ENCODE data around the gene CCDC187. TPM values are rescaled to one million over a fixed set of nuclear protein-coding genes. Genes with fewer than 3 reads are reported as not detected.

CCDC187 gene
- total RNA-seq, 1 experiment from 2014 or later = 0.11 TPM

DNA sequence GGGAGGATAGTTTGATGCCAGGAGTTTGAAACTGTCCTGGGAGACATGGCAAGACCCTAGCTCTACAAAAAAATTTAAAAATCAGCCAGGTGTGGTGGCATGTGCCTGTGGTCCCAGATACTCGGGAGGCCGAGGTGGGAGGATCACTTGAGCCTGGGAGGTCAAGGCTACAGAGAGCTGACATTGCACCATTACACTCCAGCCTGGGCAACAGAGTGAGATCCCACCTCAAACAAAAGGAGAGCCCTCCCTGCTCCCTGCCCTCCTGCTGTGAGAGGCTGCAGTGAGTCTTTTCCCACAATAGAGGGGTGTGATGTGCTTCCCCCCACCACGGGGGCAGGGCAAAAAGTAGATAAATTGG is 10.1 kb upstream of the CCDC187 start:
- no peaks in the 10 kb centered on the region for H3K4me1 Mint-ChIP-seq (ENCODE audit: low read depth, unreplicated experiment)
- CTCF ChIA-PET = no interaction called here
- POLR2A ChIA-PET = no interaction called here
- H3K36me3 Mint-ChIP-seq (ENCODE audit: insufficient read depth, unreplicated experiment) = peaks cover 7% of the 10 kb centered on the region
- no peaks in the 10 kb centered on the region for H3K27me3 ChIP-seq (replicated peaks; ENCODE audit: control insufficient read depth, insufficient read depth, low read length)
- DNase-seq = no peak
- no peak overlapping the region for H3K4me3 Mint-ChIP-seq (ENCODE audit: unreplicated experiment)
- H3K27me3 Mint-ChIP-seq (ENCODE audit: insufficient read depth, unreplicated experiment) = no peaks in the 10 kb centered on the region
- no peak overlapping the region for H3K4me3 ChIP-seq (ENCODE audit: low read depth, low read length)
- peaks cover 24% of the 10 kb centered on the region for H3K9me3 Mint-ChIP-seq (ENCODE audit: unreplicated experiment)
- no peak overlapping the region for H3K27ac Mint-ChIP-seq (ENCODE audit: unreplicated experiment)
- H3K9me3 ChIP-seq = peaks cover 16% of the 10 kb centered on the region
- H3K4me1 ChIP-seq = no peaks in the 10 kb centered on the region
- intact Hi-C loops (cut with micrococcal nuclease; ENCODE audit: unreplicated experiment) = no loop called here
- TF ChIP-seq, protein P1, sequence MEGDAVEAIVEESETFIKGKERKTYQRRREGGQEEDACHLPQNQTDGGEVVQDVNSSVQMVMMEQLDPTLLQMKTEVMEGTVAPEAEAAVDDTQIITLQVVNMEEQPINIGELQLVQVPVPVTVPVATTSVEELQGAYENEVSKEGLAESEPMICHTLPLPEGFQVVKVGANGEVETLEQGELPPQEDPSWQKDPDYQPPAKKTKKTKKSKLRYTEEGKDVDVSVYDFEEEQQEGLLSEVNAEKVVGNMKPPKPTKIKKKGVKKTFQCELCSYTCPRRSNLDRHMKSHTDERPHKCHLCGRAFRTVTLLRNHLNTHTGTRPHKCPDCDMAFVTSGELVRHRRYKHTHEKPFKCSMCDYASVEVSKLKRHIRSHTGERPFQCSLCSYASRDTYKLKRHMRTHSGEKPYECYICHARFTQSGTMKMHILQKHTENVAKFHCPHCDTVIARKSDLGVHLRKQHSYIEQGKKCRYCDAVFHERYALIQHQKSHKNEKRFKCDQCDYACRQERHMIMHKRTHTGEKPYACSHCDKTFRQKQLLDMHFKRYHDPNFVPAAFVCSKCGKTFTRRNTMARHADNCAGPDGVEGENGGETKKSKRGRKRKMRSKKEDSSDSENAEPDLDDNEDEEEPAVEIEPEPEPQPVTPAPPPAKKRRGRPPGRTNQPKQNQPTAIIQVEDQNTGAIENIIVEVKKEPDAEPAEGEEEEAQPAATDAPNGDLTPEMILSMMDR (IDR thresholded peaks at IDR 0.05; ENCODE audit: insufficient read depth in 1 of 2, low read depth in 1 of 2, low read length in 1 of 2, severe bottlenecking in 1 of 2, unreplicated experiment in 1 of 2) = no peak
- no peaks in the 10 kb centered on the region for H3K36me3 ChIP-seq (ENCODE audit: control insufficient read depth, insufficient read depth, low read length)
- no TSS peak for BruUV-seq (replicated peaks)

DNA sequence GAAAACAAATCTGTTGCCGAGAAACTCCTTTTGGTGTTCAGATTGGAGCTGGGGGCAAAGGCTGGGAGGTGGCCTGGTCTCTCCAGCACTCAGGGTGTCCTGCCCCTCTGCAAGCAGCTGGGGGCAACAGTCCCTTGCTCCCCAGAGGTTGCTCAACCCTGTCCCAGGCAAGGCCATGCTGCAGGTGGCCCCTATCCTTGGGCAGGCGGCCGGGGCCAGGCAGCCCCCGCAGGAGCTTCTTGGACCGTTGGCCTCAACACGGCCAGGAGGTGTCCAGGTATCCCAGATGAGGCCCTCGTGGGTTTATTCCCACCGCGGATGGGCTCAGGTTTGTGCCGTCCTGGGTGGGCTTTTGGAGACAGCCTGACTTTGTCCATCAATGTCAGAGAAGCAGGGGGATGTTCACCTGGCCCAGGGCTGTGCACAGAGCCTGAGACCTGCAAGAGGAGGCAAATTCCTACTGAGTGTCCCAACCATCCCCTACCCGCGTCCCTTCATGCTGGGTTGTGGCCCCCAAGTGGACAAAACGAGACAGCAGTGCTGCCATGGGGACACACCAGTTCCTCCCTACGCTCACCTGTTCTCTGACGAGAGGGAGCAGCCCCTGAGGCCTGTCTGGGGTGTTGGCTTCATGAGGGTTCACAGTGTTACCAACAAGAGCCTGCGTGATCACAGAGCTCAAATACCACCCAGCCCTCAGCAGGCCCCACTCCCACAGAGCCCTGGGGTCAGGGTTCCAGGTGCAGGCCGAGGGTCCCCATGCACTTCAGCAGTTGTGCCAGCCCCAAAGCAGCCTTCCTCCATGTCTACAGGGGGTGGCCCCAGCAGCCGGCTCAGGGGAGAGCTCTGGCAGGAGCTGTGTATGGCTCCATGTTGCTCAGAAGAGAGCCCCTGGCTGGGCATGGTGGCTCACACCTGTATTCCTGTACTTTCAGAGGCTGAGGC is 9.5 kb upstream of the CCDC187 start:
- H3K4me1 ChIP-seq = no peaks in the 10 kb centered on the region
- peaks cover 7% of the 10 kb centered on the region for H3K36me3 Mint-ChIP-seq (ENCODE audit: insufficient read depth, unreplicated experiment)
- H3K27me3 Mint-ChIP-seq (ENCODE audit: insufficient read depth, unreplicated experiment) = no peaks in the 10 kb centered on the region
- ChIA-PET POLR2A (no interaction called here), CTCF (interaction anchor here (1.1 to 1.4 kb wide), 2 partner anchors 10 to 50 kb away, joined by 3 to 6 read pairs; partner anchors contain the start of gene DNLZ)
- no peak overlapping the region for H3K4me3 ChIP-seq (ENCODE audit: low read depth, low read length)
- no peak overlapping the region for H3K27ac Mint-ChIP-seq (ENCODE audit: unreplicated experiment)
- BruUV-seq (replicated peaks) = no TSS peak
- H3K27me3 ChIP-seq (replicated peaks; ENCODE audit: control insufficient read depth, insufficient read depth, low read length) = no peaks in the 10 kb centered on the region
- H3K4me3 Mint-ChIP-seq (ENCODE audit: unreplicated experiment) = no peak overlapping the region
- DNase-seq = no peak
- TF ChIP-seq, protein P1 (IDR thresholded peaks at IDR 0.05; ENCODE audit: insufficient read depth in 1 of 2, low read depth in 1 of 2, low read length in 1 of 2, severe bottlenecking in 1 of 2, unreplicated experiment in 1 of 2) = no peak
- H3K36me3 ChIP-seq (ENCODE audit: control insufficient read depth, insufficient read depth, low read length) = no peaks in the 10 kb centered on the region
- peaks cover 21% of the 10 kb centered on the region for H3K9me3 ChIP-seq
- intact Hi-C loops (cut with micrococcal nuclease; ENCODE audit: unreplicated experiment) = no loop called here
- H3K9me3 Mint-ChIP-seq (ENCODE audit: unreplicated experiment) = peaks cover 24% of the 10 kb centered on the region
- no peaks in the 10 kb centered on the region for H3K4me1 Mint-ChIP-seq (ENCODE audit: low read depth, unreplicated experiment)

DNA sequence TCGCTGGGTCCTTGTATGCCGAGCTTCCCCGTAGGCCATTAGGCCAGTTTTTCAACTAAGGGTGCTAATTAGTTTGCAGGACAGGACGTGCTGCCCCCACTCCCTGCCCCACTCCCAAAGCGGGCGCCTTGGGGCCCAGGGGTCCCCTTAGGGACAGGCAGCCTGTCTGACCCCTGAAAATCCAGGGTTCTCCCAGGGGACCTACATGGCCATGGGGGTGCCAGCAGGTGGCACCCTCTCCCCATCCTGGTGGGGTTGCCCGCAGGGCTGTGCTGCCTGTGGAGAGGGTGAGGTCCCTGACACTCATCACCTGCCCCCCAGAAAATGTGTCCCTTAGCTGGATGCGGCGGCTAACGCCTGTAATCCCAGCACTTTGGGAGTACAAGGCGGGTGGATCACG is 8.5 kb upstream of the CCDC187 start:
- CTCF ChIA-PET = interaction anchor here (1.1 to 1.4 kb wide), 2 partner anchors 11 to 51 kb away, joined by 3 to 6 read pairs; partner anchors contain the start of gene DNLZ

More for the DNA sequence above, 8.5 kb upstream of the CCDC187 start:
- peaks cover 7% of the 10 kb centered on the region for H3K36me3 Mint-ChIP-seq (ENCODE audit: insufficient read depth, unreplicated experiment)
- intact Hi-C loops (cut with micrococcal nuclease; ENCODE audit: unreplicated experiment) = loop anchor here (1.0 kb wide), 1 partner anchor 88 kb away; the partner anchor contains the start of gene SNAPC4
- POLR2A ChIA-PET = no interaction called here
- TF ChIP-seq, protein P1 (IDR thresholded peaks at IDR 0.05; ENCODE audit: insufficient read depth in 1 of 2, low read depth in 1 of 2, low read length in 1 of 2, severe bottlenecking in 1 of 2, unreplicated experiment in 1 of 2) = peak; percentile 37 to 46
- no peak overlapping the region for H3K27ac Mint-ChIP-seq (ENCODE audit: unreplicated experiment)
- H3K27me3 Mint-ChIP-seq (ENCODE audit: insufficient read depth, unreplicated experiment) = no peaks in the 10 kb centered on the region
- Histone ChIP-seq H3K4me1 (no peaks in the 10 kb centered on the region), H3K9me3 (peaks cover 24% of the 10 kb centered on the region), H3K4me3 (ENCODE audit: low read depth, low read length) (no peak overlapping the region), H3K36me3 (ENCODE audit: control insufficient read depth, insufficient read depth, low read length) (no peaks in the 10 kb centered on the region), H3K27me3 (replicated peaks; ENCODE audit: control insufficient read depth, insufficient read depth, low read length) (no peaks in the 10 kb centered on the region)
- H3K4me1 Mint-ChIP-seq (ENCODE audit: low read depth, unreplicated experiment) = no peaks in the 10 kb centered on the region
- DNase-seq = peak in 1 of 2 experiments; percentile 53
- peaks cover 24% of the 10 kb centered on the region for H3K9me3 Mint-ChIP-seq (ENCODE audit: unreplicated experiment)
- H3K4me3 Mint-ChIP-seq (ENCODE audit: unreplicated experiment) = no peak overlapping the region
- no TSS peak for BruUV-seq (replicated peaks)
